HG03442 (cell line): Measurements from ENCODE around the gene SAMD4A.

Experiments
- ATAC-seq: cut with Tn5 transposase; IDR thresholded peaks from one replicate; pipeline ENCODE4 v1.9.1; 2021; ENCODE audit warnings: mild to moderate bottlenecking, moderate library complexity; ENCODE audit not compliant: unreplicated experiment

The SAMD4A gene

DNA sequence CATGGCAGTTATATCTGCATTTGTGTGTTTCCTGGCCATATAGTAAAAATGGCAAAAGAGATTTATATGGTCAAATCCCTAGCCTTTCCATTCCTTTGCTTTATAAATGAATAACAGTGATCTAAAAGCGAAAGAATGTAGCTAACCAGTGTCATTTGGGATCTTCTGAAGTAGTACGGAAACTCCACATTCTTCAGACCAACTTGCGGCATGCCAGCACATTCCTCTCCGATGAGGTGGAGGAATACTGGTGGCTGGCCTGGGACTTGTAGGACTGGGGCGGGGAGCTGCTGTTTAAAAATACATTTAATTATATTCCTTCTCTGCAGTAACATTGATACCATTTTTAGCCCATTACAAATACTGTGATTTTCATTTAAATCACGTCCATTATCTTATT, 85.3 kb downstream of the SAMD4A start:
- ATAC-seq, result no peak

DNA sequence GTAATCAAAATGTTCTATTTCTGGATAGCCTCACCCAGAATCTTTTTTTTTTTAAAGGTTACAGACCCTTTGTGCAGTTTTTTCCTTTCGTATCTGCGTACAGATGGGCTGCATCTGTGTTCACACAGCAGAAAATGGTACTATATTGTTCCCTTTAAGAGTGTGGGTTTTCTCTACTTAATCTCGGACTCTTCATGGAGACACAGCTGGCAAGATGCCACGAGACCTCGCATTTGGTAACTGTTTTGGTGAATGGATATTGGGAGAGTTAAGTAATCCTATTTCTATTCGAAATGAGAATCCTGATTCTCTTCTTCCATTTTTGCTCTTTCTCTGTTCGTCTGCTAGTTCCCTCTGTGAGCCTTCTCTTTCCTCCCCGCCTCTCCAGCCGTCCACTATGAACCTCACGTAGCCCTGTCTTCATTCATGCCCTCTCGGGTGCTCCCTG, 85.7 kb downstream of the SAMD4A start:
- ATAC-seq, result no peak

- ATAC-seq, result no peak
These were observed 87.0 kb downstream of the SAMD4A start for GRCh38 chr14:54653712-54654469.

GRCh38 chr14:54654605-54655004, 87.7 kb downstream of the SAMD4A start:
- ATAC-seq, result no peak

GRCh38 chr14:54658836-54659235, 91.9 kb downstream of the SAMD4A start:
- ATAC-seq, result no peak

DNA sequence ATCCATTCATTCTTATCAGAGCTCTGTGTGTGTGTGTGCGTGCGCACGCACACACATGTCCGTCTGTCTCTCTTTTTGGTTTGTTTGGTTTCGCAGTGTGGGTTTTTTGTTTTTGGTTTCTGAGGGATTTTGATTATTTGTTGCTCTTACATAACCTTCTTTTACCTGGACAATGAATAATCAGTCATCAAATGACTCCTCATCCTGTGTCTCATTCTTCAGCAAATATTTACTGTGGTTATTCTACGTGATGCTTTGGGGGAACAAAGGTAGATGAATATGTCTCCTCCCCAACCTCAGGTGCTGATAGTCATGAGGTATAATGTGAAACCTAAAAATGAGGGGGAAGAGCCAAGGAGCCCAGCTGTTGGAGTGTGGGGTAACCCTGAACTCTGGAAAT, 92.4 kb downstream of the SAMD4A start:
- ATAC-seq, result no peak

DNA sequence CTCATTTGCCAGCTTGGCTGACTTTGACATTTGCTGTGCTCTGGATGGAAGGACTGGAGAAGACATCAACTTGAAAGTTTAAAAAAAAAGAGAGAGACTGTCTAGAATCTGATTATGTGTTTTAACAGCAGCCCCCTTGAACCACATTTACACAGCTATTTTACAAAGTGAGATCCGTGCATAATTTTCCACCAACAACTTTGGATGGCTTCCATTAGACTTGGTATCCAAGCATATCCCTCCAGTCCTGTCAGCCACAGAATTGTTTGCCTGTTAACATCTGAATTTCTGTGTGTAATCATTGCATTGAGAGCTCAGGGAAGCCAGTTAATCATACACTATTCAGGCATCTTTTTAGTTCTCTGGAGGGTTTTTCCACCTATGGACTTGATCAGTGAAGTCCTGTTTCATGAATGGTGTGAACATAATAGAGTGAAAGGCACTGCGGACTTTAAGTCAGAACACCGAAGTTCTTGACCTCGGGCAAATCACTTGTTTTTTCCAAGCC, 93.7 kb downstream of the SAMD4A start:
- ATAC-seq, result no peak

DNA sequence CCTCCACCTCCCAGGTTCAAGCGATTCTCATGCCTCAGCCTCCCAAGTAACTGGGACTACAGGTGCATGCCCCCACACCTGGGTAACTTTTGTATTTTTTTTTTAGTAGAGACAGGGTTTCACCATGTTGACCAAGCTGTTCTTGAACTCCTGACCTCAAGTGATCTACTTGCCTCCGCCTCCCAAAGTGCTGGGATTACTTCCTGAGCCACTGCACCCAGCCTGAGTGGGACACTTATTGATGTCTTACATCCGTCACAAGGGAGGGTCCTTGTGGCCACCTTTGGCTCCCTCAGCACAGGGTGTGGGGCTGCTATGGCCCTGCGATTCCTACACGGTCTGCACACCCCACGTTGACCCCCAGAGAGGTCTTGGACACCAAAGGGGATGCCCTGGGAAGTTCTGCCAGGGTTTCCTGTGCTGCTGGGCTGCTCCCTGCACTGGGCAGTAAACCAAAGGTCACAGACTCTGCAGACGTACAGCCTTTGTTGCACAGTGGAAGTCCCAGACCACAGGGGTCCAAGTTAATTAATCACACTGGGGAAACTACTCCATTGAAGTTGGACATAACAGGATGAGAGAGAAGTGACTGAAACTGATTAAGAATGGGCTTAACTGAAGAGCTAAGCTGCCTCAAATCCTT, 95.7 kb downstream of the SAMD4A start:
- ATAC-seq, result no peak

DNA sequence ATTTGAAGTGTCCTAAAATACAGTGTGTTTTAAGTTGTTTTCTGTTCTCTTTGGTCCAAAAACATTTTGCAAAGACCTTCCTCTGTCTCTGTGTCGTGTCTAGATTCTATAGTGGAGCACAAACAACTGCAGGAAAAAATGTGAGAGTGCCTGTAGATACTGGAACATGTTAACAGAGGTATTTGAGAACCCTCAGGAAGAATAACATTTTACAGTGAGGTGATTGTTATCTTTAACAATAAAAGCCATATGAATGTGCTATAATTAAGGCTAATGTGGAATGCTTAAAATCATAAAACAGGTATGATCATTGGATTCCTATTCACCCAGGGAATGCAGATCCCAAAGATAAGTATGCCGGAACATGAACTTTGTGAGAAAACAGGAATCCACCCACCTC, 98.0 kb downstream of the SAMD4A start:
- ATAC-seq, result no peak

GRCh38 chr14:54665946-54666345, 99.0 kb downstream of the SAMD4A start:
- peak; percentile 70 for ATAC-seq

- no peak for ATAC-seq
These were observed 100.3 kb downstream of the SAMD4A start for GRCh38 chr14:54667026-54667744.

DNA sequence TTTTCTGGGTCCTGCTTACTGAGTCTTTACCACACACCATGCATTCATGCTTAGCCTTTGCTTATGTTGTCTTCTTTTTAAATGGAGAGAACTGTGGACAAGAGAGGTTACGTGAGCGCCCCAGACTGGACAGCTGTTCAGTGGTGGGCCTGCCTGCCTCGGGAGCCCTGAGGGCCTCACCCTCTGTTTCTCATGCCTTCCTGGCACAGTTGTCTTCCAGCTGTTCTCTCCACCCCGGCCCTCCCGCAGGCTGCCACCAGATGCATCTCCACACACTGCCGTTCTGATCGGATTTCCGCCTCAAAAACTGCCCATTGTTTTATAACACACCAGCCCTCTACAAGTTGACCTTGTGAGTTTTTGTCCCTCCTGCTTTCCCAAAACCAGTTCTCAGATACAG, 100.8 kb downstream of the SAMD4A start:
- no peak for ATAC-seq

- ATAC-seq, result no peak
These were observed 103.0 kb downstream of the SAMD4A start for GRCh38 chr14:54669721-54670561.

- ATAC-seq, result no peak
These were observed 104.6 kb downstream of the SAMD4A start for GRCh38 chr14:54671537-54671936.

DNA sequence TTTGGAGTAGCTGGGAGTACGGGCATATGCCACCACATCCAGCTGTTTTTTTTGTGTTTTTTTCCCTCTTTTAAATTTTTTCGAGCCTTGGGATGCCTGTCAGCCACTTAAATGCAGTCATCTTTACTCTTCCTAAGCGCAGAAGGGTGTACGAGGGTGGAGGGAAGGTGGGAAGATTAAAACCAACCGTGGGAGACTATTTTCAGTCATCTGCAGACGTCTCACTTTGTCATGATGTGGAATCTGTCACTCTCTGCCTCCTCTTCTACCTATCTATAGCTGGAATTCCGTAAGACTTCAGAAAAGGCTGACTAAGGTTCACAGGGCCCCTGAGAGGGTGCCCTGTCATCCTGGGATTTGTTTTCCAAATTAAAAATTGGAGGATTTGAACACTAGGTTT, 105.3 kb downstream of the SAMD4A start:
- ATAC-seq, result no peak

DNA sequence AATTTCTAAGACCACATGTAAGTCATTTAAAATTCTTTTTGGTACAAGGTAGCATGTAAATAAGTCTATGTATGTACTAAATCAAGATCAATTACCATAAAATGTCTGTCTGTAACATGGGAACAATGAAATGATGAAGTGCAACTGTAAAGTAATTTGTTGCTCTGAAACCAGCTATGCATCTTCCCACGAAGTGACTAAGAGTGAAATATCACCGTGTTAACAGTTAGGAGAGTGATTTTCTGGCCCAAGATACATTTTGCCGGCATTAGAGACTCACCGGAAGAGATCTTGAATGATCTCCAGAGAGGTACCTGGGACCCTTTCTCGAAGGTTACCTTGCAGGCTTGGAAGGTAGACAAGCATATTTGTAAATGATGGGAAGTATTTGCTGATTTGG, 105.8 kb downstream of the SAMD4A start:
- ATAC-seq, result no peak

DNA sequence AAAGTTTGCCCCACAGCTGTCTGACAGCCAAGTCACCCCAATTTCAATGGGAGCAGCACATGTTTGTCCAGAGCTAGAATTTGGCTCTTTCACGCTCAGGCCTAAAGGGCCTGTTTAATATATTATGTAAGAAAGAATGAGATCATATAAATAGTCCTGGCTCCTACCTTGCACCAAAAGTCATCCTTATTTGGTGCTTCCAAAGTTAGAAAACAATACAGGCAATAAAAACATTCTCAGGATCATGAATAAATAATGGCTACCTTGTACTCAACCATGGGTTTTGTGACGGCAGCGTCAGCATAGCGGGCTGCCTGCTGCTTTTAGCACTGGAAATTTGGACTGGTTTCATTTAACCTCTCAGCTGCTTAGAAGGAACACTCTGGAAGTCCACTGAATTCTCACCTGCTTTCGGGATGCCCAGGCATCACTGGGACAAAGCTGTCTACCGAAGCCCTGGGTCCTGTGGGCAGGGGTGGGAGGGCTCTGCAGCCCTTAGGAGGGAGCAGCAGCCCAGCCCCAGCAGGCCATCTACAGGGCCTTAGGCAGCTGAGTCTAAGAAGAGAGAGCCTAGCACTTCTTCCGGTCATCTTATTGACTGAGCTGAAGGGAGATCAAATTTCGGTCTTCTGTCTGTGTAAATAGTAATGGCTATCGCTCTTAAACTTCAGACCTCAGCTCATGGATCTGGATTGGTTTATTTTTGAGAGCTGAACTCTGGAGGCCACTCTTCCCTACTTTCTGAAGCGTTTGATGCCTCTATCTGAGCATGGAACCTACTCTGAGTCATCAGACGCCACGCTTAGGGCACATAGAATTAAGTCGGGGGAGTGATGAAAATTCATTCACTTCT, 106.5 kb downstream of the SAMD4A start:
- no peak for ATAC-seq

DNA sequence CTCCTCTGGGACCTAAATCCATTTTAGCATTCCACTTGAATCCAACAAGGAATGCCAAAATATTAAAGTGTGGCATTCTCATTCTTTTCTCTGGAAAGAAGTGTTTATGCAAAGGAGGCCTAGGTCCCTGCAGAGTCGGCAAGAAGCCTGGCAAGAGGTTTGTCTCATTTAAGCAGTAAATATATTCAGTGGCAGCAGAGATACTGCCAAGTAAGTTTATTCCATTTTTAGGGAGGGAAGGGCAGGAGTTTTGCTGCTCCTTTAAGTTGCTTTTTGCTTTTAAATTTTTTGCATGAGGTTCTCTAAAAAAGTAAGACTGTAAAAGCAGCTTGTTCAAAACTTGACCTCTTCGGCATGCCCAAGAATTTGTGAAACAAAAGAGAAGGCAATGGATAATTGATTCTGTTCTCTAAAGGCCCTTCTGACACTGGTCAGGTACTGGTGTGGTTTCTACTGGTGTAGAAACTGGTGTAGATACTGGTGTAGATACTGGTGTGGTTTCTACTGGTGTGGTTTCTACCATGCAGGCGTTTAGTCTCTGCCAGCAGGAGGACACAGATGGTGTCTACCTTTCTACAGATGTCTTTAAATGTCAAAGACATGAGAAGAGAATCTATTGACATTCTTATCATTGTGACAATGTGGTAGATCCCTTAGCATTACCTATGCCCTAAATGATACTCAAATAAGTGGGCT, 107.3 kb downstream of the SAMD4A start:
- peak; percentile 60 for ATAC-seq
